ENCODE measurements around the gene FKBP2. TPM values are rescaled to one million over a fixed set of nuclear protein-coding genes. Genes with fewer than 3 reads are reported as not detected.

The FKBP2 gene
- total RNA-seq, 4 donors from 2014 or later, result 45.5 to 78.3 (median 58.4) TPM

DNA sequence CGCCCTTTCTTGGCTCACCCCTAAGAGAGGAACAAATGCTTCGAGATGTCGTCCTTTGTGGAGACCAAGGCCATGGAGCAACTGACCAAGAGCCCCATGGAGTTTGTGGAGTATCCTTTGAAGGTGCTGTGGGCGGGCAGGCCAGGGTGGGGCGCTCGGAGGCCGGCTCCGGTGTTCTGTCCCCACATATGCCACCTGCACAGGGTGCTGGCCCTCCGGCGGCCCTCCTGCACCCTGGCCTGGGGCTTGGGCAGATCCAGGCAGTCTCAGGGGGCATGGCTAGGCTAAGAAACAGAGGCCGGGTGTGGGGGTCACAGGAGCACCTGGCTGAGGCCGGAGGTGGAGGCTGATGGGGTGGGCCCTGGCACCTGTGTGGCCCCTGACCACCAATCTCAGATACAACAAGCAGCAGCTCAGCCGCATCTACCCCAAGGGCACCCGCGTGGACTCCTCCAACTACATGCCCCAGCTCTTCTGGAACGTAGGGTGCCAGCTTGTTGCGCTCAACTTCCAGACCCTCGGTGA, 20.7 kb downstream of the FKBP2 start:
- WGBS, 2 donors (ENCODE audit: low coverage in 1 of 2), result 76% methylated on average over 5 of the region's 18 CpGs; no CpG with 5 or more reads in 1 of the 2 donors
- no peak for ATAC-seq
- Histone ChIP-seq H3K27me3 (no peaks in the 10 kb centered on the region), H3K36me3 (peaks cover 0 to 98% of the 10 kb centered on the region in 2 donors), H3K4me1 (no peaks in the 10 kb centered on the region), H3K9me3 (no peaks in the 10 kb centered on the region), H3K27ac (no peak overlapping the region), H3K4me3 (no peak overlapping the region)
- TF ChIP-seq, protein P1, sequence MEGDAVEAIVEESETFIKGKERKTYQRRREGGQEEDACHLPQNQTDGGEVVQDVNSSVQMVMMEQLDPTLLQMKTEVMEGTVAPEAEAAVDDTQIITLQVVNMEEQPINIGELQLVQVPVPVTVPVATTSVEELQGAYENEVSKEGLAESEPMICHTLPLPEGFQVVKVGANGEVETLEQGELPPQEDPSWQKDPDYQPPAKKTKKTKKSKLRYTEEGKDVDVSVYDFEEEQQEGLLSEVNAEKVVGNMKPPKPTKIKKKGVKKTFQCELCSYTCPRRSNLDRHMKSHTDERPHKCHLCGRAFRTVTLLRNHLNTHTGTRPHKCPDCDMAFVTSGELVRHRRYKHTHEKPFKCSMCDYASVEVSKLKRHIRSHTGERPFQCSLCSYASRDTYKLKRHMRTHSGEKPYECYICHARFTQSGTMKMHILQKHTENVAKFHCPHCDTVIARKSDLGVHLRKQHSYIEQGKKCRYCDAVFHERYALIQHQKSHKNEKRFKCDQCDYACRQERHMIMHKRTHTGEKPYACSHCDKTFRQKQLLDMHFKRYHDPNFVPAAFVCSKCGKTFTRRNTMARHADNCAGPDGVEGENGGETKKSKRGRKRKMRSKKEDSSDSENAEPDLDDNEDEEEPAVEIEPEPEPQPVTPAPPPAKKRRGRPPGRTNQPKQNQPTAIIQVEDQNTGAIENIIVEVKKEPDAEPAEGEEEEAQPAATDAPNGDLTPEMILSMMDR (IDR thresholded peaks at IDR 0.05), result no peak
- TF ChIP-seq POLR2A (IDR thresholded peaks at IDR 0.05) (no peak), EP300 (IDR thresholded peaks at IDR 0.05) (no peak), POLR2AphosphoS5 (IDR thresholded peaks at IDR 0.05) (no peak)

DNA sequence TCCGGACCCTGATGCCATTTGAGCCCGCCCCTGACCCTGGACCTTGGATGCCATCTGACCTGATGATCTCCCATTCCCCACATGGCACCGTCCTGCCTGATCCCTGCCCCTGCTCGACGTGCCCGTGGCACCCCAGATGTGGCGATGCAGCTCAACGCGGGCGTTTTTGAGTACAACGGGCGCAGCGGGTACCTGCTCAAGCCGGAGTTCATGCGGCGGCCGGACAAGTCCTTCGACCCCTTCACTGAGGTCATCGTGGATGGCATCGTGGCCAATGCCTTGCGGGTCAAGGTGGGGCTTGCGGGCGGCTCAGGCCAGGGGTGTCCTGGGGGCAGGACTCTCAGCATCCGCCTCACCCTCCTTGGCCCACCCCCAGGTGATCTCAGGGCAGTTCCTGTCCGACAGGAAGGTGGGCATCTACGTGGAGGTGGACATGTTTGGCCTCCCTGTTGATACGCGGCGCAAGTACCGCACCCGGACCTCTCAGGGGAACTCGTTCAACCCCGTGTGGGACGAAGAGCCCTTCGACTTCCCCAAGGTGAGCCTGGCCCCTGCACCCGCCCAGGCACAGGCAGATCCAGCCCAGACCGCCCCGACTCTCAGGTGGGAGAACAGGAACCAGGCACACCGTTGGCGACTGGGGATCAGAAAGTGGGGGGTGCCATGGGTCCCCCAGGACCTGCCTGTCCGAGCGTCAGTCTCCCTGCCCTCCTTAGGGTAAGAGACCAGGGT, 21.5 kb downstream of the FKBP2 start:
- Histone ChIP-seq H3K36me3 (peaks cover 0 to 97% of the 10 kb centered on the region in 2 donors), H3K4me3 (no peak overlapping the region), H3K27me3 (no peaks in the 10 kb centered on the region), H3K4me1 (peaks cover 0 to 5% (median 0%) of the 10 kb centered on the region in 3 donors), H3K27ac (no peak overlapping the region), H3K9me3 (no peaks in the 10 kb centered on the region)
- TF ChIP-seq POLR2AphosphoS5 (IDR thresholded peaks at IDR 0.05) (no peak), POLR2A (IDR thresholded peaks at IDR 0.05) (no peak)
- TF ChIP-seq, protein P1 (IDR thresholded peaks at IDR 0.05), result no peak
- ATAC-seq, result no peak
- WGBS, 2 donors (ENCODE audit: low coverage in 1 of 2), result 100% methylated on average over 2 of the region's 42 CpGs; no CpG with 5 or more reads in 1 of the 2 donors

- H3K27me3 ChIP-seq, result no peaks in the 10 kb centered on the region
- TF ChIP-seq POLR2A (IDR thresholded peaks at IDR 0.05) (no peak), EP300 (IDR thresholded peaks at IDR 0.05) (no peak), POLR2AphosphoS5 (IDR thresholded peaks at IDR 0.05) (no peak)
- TF ChIP-seq, protein P1 (IDR thresholded peaks at IDR 0.05), result no peak
- peaks cover 0 to 89% of the 10 kb centered on the region in 2 donors for H3K36me3 ChIP-seq
- no peak for ATAC-seq
- H3K9me3 ChIP-seq, result no peaks in the 10 kb centered on the region
- no peak overlapping the region for H3K4me3 ChIP-seq
- H3K4me1 ChIP-seq, result peaks cover 0 to 13% (median 7%) of the 10 kb centered on the region in 3 donors
- 62% methylated on average over 8 of the region's 29 CpGs; no CpG with 5 or more reads in 1 of the 2 donors for WGBS, 2 donors (ENCODE audit: low coverage in 1 of 2)
- H3K27ac ChIP-seq, result no peak overlapping the region
These were observed 22.4 kb downstream of the FKBP2 start for GRCh38 chr11:64263021-64263946.

GRCh38 chr11:64263947-64264317, 23.0 kb downstream of the FKBP2 start:
- Histone ChIP-seq H3K36me3 (peaks cover 0 to 83% of the 10 kb centered on the region in 2 donors), H3K27ac (no peak overlapping the region), H3K9me3 (no peaks in the 10 kb centered on the region), H3K27me3 (no peaks in the 10 kb centered on the region), H3K4me3 (no peak overlapping the region), H3K4me1 (peaks cover 0 to 20% (median 14%) of the 10 kb centered on the region in 3 donors)
- WGBS, 2 donors (ENCODE audit: low coverage in 1 of 2), result 100% methylated on average over 1 of the region's 8 CpGs; no CpG with 5 or more reads in 1 of the 2 donors
- no peak for TF ChIP-seq EP300 (IDR thresholded peaks at IDR 0.05)
- no peak for TF ChIP-seq POLR2AphosphoS5 (IDR thresholded peaks at IDR 0.05)
- no peak for TF ChIP-seq POLR2A (IDR thresholded peaks at IDR 0.05)
- TF ChIP-seq, protein P1 (IDR thresholded peaks at IDR 0.05), result no peak
- no peak for ATAC-seq
